Smooth muscle cell (in vitro differentiated cells): ENCODE measurements around the gene TNPO3. TPM values are rescaled to one million over a fixed set of nuclear protein-coding genes. Genes with fewer than 3 reads are reported as not detected.
"Not testable (repeated sequence)": the region's sequence is repeated elsewhere in the genome, so short reads cannot be mapped to it uniquely, and the experiment has no call there.

Source experiments
- DNase-seq: peaks from one replicate; lab custom pipeline; 2025; ENCODE audit not compliant: unreplicated experiment; lab: John Stamatoyannopoulos, UW
- H2AFZ ChIP-seq: fragments of 200-600 bp; sonication (generic); 2 replicates; pipeline ENCODE4 v1.6.0; 2016; ENCODE audit warnings: antibody characterized with exemption, low read depth, mild to moderate bottlenecking
- H3F3A ChIP-seq: fragments of 200-600 bp; sonication (generic); 2 replicates; pipeline ENCODE4 v1.6.0; 2017; ENCODE audit warnings: antibody characterized with exemption, low read depth
- H3K27ac ChIP-seq: fragments of 200-600 bp; sonication (generic); 2 replicates; pipeline ENCODE4 v1.5.1; 2016; ENCODE audit warnings: low read depth, mild to moderate bottlenecking
- H3K27me3 ChIP-seq: fragments of 200-600 bp; sonication (generic); 2 replicates; pipeline ENCODE4 v1.6.1; 2016; ENCODE audit warnings: low read depth, mild to moderate bottlenecking
- H3K36me3 ChIP-seq: fragments of 200-600 bp; sonication (generic); 2 replicates; pipeline ENCODE4 v1.5.1; 2016; ENCODE audit warnings: low read depth
- H3K4me1 ChIP-seq: fragments of 200-600 bp; sonication (generic); 2 replicates; pipeline ENCODE4 v1.5.1; 2016; ENCODE audit warnings: low read depth
- H3K4me2 ChIP-seq: fragments of 200-600 bp; sonication (generic); 2 replicates; pipeline ENCODE4 v1.6.0; 2016; ENCODE audit warnings: mild to moderate bottlenecking
- H3K4me3 ChIP-seq: fragments of 200-600 bp; sonication (generic); 2 replicates; pipeline ENCODE4 v1.5.1; 2016; ENCODE audit warnings: mild to moderate bottlenecking
- H3K79me2 ChIP-seq: fragments of 200-600 bp; sonication (generic); 2 replicates; pipeline ENCODE4 v1.6.0; 2016; ENCODE audit warnings: low read depth, mild to moderate bottlenecking
- H3K9ac ChIP-seq: fragments of 200-600 bp; sonication (generic); 2 replicates; pipeline ENCODE4 v1.6.0; 2016; ENCODE audit warnings: low read depth
- H3K9me3 ChIP-seq: fragments of 200-600 bp; sonication (generic); replicated peaks from 2 replicates; pipeline ENCODE4 v1.5.1; 2016; ENCODE audit warnings: low read depth
- H4K20me1 ChIP-seq: fragments of 200-600 bp; sonication (generic); 2 replicates; pipeline ENCODE4 v1.6.0; 2016; ENCODE audit warnings: low read depth
- WGBS: methylation state at CpG from one replicate; pipeline ENCODE4 v1.1.7; 2016; ENCODE audit warnings: low lambda C conversion rate; 5-methylcytosine and 5-hydroxymethylcytosine counted together
- polyA plus RNA-seq: library from polyadenylated mRNA; unstranded; fragments of >200 nt; fragmentation: Nextera tagmentation; extraction: Ambion mirVana; gene quantifications from 2 replicates; pipeline ENCODE4 v1.2.1, GENCODE V29; 2016
- total RNA-seq: library from RNA; depleted of rRNA; stranded (reverse); fragments of >200 nt; gene quantifications from 2 replicates; pipeline ENCODE4 v1.2.3, GENCODE V29; 2014
- TF ChIP-seq, protein P1 (sequence below): fragments of 200-600 bp; sonication (generic); IDR thresholded peaks from 2 replicates; pipeline ENCODE4 v1.5.1; 2017; ENCODE audit warnings: borderline replicate concordance, mild to moderate bottlenecking, antibody characterized with exemption; ENCODE audit not compliant: insufficient read depth, poor library complexity, severe bottlenecking

TNPO3 gene
- total and polyA plus RNA-seq, 2 experiments from 2014 or later, result 28.4 to 41.3 TPM

DNA sequence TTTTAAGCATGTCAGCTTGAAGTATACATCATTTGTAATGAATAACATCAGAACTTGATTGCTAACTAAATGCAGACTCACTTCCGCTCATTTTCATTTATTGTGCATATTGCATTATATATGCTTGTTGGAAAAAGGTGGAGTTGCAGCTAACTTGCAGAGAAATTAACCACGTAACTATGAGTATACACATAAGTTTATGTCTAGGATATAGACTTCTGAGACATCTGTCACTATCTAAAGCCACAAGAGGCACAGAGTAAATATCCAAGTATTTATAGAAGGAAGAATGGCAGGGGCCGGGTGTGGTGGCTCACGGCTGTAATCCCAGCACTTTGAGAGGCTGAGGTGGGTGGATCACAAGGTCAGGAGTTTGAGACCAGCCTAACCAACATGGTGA, 47.3 kb downstream of the TNPO3 start:
- TF ChIP-seq, protein P1, sequence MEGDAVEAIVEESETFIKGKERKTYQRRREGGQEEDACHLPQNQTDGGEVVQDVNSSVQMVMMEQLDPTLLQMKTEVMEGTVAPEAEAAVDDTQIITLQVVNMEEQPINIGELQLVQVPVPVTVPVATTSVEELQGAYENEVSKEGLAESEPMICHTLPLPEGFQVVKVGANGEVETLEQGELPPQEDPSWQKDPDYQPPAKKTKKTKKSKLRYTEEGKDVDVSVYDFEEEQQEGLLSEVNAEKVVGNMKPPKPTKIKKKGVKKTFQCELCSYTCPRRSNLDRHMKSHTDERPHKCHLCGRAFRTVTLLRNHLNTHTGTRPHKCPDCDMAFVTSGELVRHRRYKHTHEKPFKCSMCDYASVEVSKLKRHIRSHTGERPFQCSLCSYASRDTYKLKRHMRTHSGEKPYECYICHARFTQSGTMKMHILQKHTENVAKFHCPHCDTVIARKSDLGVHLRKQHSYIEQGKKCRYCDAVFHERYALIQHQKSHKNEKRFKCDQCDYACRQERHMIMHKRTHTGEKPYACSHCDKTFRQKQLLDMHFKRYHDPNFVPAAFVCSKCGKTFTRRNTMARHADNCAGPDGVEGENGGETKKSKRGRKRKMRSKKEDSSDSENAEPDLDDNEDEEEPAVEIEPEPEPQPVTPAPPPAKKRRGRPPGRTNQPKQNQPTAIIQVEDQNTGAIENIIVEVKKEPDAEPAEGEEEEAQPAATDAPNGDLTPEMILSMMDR, result no peak
- H3K9ac ChIP-seq, result no peak overlapping the region
- no peaks in the 10 kb centered on the region for H3F3A ChIP-seq
- peaks cover 37% of the 10 kb centered on the region for H3K79me2 ChIP-seq
- DNase-seq, result no peak
- H4K20me1 ChIP-seq, result peaks cover 66% of the 10 kb centered on the region
- H3K4me2 ChIP-seq, result no peak overlapping the region
- H2AFZ ChIP-seq, result no peak overlapping the region
- no peak overlapping the region for H3K4me3 ChIP-seq
- H3K27ac ChIP-seq, result no peak overlapping the region
- no peaks in the 10 kb centered on the region for H3K27me3 ChIP-seq
- WGBS, result 87% methylated on average over 4 of the region's 4 CpGs
- H3K36me3 ChIP-seq, result peaks cover 4% of the 10 kb centered on the region
- no peaks in the 10 kb centered on the region for H3K4me1 ChIP-seq
- no peaks in the 10 kb centered on the region for H3K9me3 ChIP-seq

DNA sequence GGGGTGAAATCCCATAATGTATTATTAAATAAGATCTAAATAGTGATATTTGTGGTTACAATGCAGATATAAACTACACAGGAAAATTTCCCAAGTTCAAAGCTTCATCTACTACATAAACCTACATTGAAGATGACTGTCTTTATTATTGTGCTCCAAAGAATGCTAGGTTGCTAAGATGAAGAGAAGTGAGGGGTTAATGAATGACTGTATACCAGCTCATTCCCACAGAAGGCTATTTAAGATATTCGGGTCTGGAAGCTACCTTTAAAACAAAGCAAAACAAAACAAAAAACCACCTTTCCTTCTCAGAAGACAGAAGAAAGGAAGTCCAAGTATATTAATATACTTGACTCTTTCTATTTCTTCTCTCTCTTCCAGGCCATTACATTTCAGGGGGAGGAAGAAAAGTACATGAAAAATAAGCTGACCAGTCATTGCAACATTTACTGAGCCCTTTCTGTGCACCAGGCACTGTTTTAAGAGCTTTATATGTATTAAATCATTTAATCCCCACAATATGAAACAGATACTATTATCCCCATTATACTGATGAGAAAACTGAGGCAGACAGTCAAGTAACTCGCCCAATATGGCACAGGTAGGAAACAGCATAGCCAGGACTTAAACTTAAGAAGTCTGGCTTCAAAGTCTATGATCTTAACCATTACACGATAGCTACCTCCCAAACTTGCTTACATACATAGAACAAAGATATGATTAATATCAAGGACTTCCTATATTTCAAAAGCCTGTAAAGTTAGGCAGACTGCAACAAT, 48.1 kb downstream of the TNPO3 start:
- H4K20me1 ChIP-seq, result peaks cover 59% of the 10 kb centered on the region
- no peak overlapping the region for H3K4me2 ChIP-seq
- TF ChIP-seq, protein P1, result no peak
- no peaks in the 10 kb centered on the region for H3K27me3 ChIP-seq
- H3K36me3 ChIP-seq, result peaks cover 4% of the 10 kb centered on the region
- H3F3A ChIP-seq, result no peaks in the 10 kb centered on the region
- peaks cover 37% of the 10 kb centered on the region for H3K79me2 ChIP-seq
- 90% methylated on average over 3 of the region's 3 CpGs for WGBS
- H3K4me1 ChIP-seq, result no peaks in the 10 kb centered on the region
- H2AFZ ChIP-seq, result no peak overlapping the region
- H3K4me3 ChIP-seq, result no peak overlapping the region
- no peak overlapping the region for H3K9ac ChIP-seq
- DNase-seq, result no peak
- no peaks in the 10 kb centered on the region for H3K9me3 ChIP-seq
- H3K27ac ChIP-seq, result no peak overlapping the region

DNA sequence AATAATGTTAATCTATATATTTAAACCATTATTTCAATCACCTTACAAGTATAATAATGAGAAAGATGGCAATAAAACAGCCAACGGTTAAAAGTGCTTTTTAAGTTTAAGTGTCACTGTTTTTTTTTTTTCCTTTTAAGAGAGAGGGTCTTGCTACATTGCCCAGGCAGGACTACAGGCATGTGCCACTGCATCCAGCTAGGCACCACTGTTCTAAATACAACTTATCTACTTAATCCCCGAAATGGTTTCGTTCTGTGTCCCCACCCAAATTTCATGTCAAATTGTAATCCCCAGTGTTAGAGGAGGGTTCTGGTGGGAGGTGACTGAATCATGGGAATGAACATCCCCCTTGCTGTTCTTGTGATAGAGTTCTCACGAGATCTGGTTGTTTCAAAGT, 49.7 kb downstream of the TNPO3 start:
- Histone ChIP-seq H2AFZ (no peak overlapping the region), H3K36me3 (peaks cover 13% of the 10 kb centered on the region)
- TF ChIP-seq, protein P1, result no peak

DNA sequence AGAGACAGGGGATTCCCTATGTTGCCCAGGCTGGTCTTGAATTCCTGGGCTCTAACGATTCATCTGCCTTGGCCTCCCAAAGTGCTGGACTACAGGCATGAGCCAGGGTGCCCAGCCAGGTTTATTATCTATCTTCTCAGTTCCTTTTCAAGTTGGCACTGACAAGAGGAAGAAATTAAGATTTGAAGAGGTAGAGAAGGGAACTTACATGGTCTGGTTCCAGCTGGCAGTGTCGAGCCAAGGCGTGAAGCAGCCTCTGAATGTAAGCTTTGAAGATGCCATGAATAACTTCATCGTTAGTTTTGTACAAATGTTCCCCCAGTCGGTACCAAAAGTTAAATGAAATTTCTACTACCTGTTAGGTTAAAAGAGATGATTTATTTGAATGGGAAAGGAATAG, 57.7 kb downstream of the TNPO3 start:
- H3F3A ChIP-seq, result no peaks in the 10 kb centered on the region
- H4K20me1 ChIP-seq, result peaks cover 7% of the 10 kb centered on the region
- H3K9me3 ChIP-seq, result no peaks in the 10 kb centered on the region
- H3K36me3 ChIP-seq, result peaks cover 16% of the 10 kb centered on the region
- no peak overlapping the region for H3K27ac ChIP-seq
- no peak for DNase-seq
- H3K4me1 ChIP-seq, result no peaks in the 10 kb centered on the region
- no peak overlapping the region for H3K4me2 ChIP-seq
- no peak overlapping the region for H3K4me3 ChIP-seq
- no peaks in the 10 kb centered on the region for H3K27me3 ChIP-seq
- H3K79me2 ChIP-seq, result no peaks in the 10 kb centered on the region
- H2AFZ ChIP-seq, result no peak overlapping the region
- TF ChIP-seq, protein P1, result no peak
- no peak overlapping the region for H3K9ac ChIP-seq
- 94% methylated on average over 5 of the region's 5 CpGs for WGBS

More for the DNA sequence above, 49.7 kb downstream of the TNPO3 start:
- Histone ChIP-seq H3K79me2 (peaks cover 23% of the 10 kb centered on the region), H3K4me2 (no peak overlapping the region), H3K9ac (no peak overlapping the region), H4K20me1 (peaks cover 50% of the 10 kb centered on the region), H3F3A (no peaks in the 10 kb centered on the region), H3K27me3 (no peaks in the 10 kb centered on the region), H3K4me1 (no peaks in the 10 kb centered on the region), H3K27ac (no peak overlapping the region), H3K9me3 (no peaks in the 10 kb centered on the region), H3K4me3 (no peak overlapping the region)
- no peak for DNase-seq
- 92% methylated on average over 4 of the region's 4 CpGs for WGBS

DNA sequence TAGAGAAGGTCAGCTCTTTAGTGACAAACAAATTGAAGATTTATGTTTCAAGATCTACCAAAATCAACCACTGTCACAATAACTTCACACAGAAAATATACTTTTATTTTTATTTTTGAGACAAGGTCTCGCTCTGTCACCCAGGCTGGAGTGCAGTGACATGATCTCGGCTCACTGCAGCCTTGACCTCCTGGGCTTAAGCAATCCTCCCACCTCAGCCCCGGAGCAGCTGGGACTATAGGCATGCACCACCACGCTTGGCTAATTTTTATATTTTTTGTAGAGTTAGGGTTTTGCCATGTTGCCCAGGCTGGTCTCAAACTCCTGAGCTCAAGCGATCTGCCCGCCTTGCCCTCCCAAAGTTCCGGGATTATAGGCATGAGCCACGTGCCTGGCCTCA, 60.4 kb downstream of the TNPO3 start:
- H3K4me2 ChIP-seq, H4K20me1 ChIP-seq, DNase-seq, H3K79me2 ChIP-seq, H3K4me1 ChIP-seq, H2AFZ ChIP-seq, H3K9ac ChIP-seq, H3K27me3 ChIP-seq, H3K4me3 ChIP-seq, H3K9me3 ChIP-seq, H3F3A ChIP-seq, H3K27ac ChIP-seq: not testable (repeated sequence)
- 95% methylated on average over 8 of the region's 8 CpGs for WGBS
- H3K36me3 ChIP-seq, result peaks cover 11% of the 10 kb centered on the region
